Stimulated activated CD8-positive, alpha-beta memory T cell treated with anti-CD3 and anti-CD28 coated beads, Interleukin-4, amount 100 ng/mL, for 48 hours (primary cell): ENCODE data around the gene S100A6.
"Not testable (repeated sequence)": the region's sequence is repeated elsewhere in the genome, so short reads cannot be mapped to it uniquely, and the experiment has no call there.

Source experiments
- DNase-seq: peaks from one replicate; pipeline ENCODE4 v3.0.0-alpha.2; 2020

The S100A6 gene

DNA sequence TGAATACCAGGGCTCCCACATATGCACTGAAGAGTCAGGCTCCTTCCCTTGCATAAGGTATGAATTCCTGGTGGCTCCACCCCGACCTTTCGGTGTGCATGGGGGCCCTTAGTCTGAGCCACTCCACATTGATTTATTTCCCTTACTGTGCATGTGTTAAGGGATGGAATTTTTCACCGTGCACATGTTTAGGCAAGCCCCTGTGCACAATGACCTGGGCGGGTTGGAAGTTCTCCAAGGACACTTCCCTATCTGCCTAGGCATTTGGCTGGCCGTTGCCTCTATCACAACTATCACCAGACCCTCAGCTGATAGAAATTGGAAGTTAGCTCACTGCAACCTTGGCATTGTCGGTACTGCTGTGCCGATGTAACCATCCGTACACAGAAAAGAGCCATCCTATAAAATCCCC is 9.7 kb downstream of the S100A6 start:
- no peak for DNase-seq

DNA sequence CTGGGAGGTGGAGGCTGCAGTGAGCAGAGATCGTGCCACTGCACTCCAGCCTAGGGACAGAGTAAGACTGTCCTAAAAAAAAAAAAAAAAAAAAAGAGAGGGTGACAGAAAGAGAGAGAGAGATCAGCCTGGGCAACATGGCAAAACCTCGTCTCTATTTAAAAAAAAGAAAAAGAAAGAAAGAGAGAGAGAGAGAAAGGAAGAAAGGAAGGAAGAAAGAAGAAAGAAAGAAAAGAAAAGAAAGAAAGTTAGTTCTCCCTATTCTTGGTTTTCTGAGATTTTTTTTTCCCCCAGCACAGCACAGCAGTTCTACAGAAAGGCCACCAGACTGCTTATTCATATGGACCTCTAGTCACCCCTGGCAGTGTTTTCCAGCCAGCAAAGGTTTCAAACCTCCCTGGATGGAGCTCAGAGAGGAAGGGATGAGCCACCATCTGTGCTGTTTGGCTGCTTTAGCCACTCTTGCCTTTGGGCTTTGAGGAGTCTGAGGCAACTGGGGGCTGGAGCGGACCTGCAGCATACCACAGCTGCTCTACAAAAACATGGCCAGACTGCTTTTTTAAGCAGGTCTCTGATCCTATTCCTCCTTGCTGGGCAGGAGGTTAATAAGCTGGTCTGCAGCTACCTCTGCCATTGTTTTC is 10.6 kb downstream of the S100A6 start:
- DNase-seq: no peak

DNA sequence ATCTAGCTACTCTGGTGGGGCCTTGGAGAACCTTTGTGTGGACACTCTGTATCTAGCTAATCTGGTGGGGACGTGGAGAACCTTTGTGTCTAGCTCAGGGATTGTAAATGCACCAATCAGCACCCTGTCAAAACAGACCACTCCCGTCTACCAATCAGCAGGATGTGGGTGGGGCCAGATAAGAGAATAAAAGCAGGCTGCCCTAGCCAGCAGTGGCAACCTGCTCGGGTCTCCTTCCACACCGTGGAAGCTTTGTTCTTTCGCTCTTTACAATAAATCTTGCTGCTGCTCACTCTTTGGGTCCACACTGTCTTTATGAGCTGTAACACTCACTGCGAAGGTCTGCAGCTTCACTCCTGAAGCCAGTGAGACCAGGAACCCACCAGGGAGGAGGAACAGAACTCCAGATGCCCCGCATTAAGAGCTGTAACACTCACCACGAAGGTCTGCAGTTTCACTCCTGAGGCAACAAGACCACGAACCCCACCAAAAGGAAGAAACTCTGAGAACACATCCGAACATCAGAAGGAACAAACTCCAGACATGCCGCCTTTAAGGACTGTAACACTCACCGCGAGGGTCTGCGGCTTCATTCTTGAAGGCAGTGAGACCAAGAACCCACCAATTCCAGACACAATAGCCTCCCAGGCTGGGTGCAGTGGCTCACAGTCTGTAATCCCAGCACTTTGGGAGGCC is 13.3 kb downstream of the S100A6 start:
- DNase-seq: not testable (repeated sequence)

DNA sequence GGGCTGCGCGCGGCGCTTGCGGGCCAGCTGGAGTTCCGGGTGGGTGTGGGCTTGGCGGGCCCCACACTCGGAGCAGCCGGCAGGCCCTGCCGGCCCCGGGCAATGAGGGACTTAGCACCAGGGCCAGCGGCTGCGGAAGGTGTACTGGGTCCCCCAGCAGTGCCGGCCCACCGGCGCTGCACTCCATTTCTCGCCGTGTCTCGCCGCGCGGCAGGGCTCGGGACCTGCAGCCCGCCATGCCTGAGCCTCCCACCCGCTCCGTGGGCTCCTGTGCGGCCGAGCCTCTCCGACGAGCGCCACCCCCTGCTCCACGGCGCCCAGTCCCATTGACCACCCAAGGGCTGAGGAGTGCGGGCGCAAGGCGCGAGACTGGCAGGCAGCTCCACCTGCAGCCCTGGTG is 14.0 kb downstream of the S100A6 start:
- DNase-seq: not testable (repeated sequence)

DNA sequence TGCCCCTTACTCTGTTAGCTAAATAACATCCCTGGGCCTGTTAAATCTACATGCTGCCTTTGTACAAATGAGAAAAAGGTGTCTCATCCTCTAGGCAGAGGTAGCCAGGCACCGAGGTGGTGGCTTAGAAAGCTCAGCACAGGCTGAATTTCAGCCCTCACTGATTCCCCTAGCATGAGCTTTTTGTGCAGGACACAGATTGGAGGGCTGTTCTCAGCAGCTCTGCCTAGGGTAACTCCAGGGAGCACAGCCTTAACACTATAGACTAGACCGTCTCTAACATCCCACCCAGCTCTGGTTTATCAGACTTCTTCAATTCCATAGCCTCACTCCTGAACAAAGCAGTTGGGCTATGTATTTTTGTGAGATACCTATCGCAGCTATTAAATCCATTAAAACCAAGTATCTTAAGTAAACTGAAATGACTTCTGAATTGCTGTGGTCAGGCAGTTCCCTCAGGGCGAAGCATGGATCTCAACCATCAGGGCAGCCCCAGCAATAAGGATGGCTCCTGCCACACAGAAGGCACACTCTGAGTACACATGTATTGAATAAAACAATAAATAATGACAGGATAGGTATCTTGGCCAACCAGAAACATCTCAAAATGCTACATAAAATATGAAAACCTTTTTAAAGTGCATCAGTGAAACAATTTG is 14.8 kb downstream of the S100A6 start:
- DNase-seq: peak; percentile 14

DNA sequence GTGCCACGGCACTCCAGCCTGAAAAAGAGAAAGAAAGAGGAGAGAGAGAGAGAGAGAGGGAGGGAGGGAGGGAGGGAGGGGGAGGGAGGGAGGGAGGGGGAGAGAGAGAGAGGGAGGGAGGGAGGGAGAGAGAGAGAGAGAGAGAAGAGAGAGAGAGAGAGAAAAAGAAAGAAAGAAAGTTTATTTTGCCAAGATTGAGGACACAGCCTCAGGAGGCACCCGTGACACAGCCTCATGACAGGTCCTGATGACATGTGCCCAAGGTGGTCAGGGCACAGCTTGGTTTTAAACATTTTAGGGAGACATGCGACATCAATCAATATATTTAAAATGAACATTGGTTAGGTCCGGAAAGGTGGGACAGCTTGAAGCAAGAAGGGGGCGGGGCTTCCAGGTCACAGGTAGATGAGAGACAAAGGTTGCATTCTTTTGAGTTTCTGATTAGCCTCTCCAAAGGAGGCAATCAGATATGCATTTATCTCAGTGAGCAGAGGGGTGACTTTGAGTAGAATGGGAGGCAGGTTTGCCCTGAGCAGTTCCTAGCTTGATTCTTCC is 15.6 kb downstream of the S100A6 start:
- DNase-seq: peak; percentile 14

DNA sequence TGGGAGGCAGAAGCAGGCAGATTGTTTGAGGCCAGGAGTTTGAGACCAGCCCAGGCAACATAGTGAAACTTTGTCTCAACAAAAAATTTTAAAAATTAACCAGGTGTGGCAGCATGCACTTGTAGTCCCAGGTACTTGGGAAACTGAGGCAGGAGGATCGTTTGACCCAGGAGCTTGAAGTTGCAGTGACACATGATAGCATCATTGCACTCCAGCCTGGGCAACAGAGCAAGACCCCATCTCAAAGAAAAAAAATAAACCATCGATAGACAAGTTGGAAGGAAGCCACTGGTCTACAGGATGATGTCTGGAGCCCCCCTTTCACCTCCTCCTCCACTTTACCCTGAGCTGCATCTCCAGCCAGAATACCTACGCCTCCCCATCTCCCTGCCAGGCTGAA is 16.5 kb downstream of the S100A6 start:
- DNase-seq: peak; percentile 11

DNA sequence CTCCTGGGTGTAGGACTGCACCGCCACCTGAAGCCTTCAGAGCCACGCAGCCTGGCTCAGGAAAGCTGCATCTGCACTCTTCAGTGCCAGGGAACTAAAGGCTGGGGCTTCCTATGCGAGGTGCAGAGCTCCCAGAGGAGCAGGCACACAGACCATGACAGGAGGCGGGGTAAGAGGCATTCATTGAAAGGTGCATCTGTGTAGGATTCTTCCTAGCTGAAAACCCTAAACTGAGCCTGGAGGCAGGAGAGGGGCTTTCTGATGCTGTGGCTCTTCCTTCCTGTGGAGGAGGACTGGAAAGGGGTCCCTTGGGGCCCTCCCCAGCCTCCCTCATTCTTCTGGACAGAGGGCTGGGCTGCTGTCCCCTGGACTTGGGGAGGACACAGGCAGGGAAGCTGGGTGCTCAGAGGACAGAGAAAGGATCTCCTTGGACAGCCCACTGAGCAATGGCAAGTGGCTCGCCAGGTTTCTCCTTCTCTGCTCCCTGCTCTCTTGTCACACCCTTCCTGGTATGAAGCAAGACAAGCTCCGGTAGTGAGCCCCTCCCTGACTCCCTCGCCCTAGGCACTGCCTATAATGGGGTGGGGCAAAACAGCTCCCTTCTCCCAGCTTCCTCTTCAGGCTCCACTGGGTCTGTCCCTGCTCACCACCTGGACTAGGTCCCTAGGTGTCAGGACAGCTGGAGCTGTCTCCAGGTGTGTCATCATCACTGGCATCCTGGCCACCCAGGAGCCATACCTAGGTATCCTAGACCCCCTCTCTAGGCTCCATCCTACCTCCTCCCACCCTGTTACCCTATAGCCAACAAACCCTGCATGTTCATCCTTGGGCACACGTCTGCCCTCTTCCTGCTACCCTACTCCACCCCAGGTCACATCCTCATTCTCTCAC is 20.0 kb downstream of the S100A6 start:
- DNase-seq: no peak

DNA sequence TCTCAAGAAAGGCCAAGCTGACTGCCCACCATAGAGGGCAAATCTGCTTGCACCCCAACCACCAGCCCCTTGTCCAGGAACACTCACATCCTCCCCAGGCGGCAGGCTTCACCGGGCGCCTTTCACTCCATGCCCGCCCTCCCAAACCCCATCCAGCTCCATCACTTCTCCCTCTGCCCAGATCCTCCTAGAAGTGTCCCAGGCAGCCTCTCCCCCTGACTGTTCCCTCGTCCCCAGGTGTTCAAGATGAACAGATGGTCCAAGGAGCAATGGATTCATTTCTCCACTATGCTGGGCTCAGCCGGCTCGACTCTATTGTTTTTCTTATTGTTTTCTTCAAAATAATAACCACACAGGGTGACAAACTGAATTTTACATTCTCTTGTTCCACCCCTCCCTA is 22.1 kb downstream of the S100A6 start:
- no peak for DNase-seq

DNA sequence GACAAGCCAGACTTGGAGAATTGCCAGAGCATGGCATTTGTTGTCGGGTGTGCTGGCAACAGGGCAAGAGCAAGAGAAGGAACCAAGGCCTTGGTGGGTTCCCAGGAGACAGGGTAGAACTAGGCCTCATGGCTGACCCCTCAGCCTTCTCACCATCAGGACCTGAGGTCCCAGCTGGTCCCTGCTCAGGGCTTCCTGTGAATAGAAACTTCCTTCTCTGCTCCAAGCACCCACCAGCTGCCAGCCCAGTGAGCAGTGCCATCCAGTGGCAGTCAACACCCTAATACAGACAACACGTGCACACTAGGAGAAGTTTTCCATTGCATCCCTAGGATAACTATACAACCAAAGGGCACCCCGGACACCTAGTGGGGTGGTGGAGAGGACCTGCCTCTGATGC is 22.8 kb downstream of the S100A6 start:
- DNase-seq: no peak

DNA sequence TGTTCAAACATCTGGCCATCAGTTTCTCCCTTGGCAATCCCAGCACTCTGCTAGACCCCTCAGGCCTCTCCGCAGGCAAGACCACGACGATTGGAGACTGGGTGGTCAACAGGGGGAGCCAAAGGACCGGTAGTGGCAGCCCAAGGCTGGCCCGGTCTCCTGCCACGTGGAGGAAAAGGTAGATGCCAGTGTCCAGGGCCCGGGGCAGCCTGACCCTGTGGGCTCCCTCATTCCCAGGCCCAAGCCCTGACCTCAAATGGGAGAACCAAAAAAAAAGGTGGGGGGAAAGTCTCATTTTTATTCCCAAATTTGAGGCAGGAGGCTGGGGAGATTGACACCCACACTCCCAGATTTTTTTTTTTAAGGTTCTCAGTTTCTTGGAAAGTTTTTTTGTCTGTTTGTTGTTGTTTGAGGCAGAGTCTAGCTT is 24.8 kb downstream of the S100A6 start:
- DNase-seq: peak; percentile 88

DNA sequence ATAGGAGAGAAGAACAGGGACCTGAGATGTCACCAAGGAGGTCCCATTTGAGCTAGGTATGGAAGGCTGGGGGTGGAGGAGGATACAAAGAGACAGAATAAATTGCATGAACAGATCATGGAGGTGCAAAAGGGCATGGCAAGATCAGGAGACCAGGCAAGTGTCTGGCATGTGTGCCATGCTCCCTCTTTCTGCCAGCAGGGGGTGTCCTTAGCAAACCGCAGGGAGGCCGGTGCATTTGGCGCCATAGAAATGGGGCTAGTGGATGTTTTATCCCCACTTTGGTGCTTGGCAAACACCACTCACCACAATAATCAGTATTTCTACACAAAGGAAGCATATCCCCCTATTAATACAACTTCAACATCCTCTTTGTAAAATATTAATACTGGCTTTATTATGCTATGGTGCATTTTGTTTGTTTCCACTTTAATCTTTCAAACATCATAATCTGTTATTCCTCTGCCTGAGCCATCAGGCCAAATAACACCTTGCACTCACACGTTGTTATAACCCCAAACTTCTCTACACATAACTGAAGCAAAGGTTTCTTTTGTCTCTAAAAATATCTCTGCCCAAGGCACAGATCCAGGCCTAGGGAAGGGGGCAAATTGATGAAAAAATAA is 25.9 kb downstream of the S100A6 start:
- peak; percentile 86 for DNase-seq

DNA sequence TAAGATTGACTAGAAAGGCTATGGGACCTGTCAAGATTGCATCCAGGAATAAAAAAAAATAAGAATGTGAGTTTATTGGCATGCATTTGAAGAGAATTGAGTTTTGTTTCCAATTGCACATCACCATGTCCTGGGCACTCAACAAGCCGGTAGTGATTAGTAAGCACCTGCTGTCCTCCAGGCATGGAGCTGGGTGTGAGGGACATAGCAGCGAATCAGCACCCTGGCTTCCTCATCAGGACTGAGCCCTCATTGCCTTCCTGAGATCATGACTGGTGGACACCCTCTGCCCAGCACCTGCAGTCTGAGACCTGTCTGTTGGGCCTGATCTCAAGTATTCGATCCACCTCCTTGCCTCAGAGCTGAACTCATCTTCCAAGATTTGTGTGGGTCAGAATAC is 26.8 kb downstream of the S100A6 start:
- DNase-seq: no peak

DNA sequence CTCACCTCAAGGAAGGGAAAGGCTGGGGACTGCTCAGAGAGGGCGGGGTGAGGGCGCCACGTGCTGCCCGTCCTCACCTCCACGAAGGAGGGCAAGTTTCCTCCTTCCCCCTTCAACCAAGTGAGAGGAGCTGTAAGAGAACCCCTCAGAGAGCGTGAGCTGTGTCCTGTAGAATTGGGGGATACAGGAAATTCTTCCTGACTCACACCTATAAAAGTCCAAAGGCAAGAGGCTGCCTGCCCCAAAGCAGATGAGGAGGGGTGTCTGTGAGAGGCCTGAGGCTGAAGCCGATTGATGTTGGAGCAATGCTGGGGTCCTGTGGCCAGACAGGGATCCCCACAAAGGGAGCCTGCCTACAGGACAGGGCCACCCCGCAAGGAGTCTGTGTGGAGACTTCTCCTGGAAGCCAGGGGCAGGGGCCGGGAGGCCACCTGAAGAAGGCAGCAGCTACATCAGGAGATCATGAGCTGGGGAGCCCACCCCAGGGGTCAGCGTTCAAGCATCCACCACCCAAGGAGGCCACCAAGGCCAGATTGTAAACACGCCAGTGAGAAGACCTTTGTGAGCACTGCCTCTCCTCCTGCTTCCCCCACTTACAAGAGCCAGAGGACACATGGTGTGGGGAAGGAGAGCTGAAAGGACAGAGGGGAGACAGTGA is 27.7 kb downstream of the S100A6 start:
- DNase-seq: no peak

DNA sequence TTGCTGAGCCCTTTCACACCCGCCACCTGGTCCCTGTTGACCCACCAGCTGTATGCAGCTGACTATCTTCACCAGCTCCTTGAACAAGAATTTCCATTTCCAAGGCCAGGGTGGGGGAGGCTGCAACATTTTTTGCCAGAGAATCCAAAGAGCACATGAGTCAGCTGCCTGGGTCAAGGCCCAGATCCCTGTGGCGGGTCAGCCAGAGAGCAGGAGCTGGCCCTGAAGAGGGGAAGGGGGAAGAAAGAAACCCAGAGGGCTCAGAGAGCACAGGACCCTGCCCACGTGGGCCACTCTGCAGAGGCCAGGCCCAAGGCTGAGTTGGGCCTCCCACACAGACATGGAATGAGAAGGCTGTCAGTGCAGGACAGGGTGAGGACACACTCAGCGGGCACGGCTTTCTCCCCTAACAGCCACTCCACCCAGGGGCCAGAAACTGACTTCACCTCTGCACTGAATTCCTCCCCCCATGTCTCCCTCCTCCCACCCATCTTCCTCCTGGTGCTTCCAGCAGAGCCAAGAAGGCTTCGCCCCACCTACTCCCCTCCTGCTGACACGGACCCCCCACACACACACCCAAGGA is 28.9 kb downstream of the S100A6 start:
- DNase-seq: no peak

DNA sequence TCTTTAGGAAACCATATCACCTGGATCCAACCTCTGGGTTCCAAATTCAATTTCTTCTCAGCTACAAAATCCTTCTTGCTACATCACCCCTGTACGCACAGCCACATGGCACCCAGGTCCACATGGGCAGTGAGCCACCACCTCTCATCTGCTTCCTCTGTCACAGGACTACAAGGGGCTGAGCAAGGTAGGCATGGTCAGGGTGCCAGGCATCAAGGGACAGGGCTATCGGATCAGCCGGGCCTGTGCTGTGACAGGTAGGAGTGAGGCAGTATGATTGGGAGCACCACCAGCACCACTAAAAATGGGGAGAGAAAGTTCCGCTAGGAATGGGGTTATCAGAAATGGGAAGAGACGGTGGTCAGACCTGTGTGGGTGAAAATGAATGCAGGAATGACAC is 29.4 kb downstream of the S100A6 start:
- DNase-seq: no peak

DNA sequence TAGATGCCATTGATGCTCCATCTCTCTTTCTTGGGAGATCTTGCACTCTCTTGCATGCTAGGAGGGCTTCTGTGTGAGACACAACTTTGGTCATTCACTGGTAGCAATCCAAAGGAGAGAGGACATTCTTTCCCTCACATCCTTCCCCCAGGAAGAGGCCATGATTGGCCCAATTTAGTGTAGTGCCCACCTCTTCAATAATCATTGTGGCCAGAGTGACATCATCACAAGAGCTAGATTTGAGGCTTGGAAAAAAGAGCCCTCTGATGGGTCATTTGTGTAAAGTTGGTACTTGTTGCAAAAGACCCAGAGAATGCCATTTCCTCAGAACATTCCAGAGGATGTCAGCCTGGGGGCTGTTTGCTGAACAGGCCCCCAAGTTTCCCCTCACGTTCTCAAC is 30.2 kb downstream of the S100A6 start:
- DNase-seq: no peak

DNA sequence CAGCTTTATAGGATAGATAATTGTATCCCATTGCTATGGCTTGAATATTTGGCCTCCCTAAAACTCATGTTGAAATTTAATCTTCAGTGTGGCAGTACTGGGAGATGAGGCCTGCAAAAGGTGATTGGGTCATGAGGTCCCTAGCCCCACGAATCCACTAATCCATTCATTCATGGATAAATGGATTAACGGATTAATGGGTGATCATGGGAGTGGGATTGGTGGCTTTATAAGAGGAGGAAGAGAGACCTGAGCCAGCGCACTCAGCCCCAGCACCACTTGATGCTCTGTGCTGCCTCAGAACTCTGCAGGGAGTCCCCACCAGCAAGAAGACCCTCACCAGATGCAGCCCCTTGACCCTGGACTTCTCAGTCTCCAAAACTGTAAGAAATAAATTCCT is 32.0 kb downstream of the S100A6 start:
- no peak for DNase-seq

DNA sequence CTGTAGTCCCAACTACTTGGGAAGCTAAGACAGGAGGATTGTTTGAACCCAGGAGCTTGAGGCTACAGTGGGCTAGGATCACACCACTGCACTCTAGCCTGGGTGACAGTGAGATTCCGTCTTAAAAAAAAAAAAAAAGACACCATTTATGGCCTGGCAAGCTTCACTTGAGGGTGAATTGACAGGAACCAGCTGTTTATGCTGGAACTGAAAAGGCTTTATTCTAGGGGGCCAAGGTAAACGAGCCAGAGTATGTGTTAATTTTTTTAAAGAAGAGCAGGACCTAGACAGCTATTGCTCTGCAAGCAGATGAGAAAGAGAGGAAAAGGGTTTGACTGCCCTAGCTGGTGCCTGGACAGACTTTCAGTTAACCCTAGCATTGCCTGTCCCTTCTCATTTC is 37.0 kb downstream of the S100A6 start:
- no peak for DNase-seq

DNA sequence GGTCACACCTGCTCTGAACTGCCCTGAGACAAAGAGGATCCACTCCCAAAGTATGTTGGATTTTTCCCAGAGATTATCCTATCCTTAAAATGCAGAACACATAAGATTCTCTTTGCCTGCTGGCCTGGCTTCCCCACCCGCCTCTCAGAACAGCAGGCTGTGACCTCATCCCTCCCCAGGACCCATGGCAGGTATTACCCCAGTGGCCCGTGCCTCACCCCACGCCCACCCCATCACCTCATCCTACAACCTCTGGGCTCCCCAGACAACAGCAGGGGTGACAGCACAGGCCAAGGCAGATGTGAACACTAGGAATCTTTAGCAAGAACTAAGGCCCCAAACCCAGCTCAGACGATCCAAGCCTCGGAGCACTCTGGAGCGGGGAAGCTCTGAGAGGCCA is 40.3 kb downstream of the S100A6 start:
- no peak for DNase-seq

DNA sequence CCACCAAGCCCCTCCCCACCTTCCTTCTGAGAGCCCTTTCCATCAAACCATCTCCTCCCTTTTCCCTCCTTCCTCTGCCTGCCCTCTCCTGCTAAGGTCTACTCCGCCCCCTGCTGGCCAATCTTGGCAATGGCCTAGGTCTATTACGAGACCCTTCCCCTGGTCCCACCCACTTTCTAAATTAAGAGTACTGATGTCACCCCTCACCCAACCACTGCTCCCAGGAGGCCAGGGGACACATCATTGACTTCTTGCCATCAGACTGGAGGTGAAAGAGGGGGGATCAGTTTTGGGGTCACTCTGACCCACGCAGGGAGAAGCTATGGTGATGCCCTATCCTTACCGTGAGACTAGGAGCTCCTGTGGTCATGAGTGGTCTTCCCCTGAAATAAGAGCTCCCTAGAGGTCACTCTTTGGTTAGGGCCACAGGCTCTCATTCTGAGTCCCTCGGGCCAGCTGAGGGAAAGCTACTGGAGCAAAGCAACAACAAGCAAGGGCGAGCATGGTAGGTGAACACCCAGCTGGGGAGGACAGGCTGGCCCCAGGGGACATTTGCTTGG is 40.7 kb downstream of the S100A6 start:
- peak; percentile 96 for DNase-seq
